ENCODE results near the gene CERS6.

CERS6 gene

DNA sequence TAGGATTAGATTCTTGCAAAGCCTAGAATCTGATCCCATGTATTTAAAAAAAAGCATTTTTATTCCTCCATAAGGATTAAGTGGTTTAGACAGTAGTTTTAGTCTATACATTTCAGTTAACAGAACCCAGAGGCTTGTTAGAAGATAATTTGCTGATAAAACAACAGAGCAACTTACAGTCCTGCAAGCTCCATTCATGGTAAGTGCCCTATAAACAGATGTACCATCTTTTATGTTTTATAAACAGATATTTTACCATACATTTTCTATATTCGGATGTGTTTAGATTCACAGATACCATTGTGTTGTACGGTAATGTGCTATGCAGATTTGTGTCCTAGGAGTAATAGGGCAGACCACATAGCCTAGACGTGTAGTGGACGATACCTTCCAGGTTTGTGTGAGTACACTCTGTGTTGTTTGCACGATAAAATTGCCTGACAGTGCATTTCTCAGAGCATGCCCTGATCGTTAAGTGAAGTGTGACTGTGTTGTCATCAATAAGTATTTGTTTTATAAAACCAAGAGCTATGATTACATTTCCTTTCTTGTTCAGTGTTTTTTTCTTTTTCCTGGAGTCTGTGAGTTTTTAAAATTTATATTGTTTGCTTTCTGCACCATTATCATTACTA, 54.2 kb downstream of the CERS6 start:
- no peaks in the 10 kb centered on the region for H3K27me3 ChIP-seq (ENCODE audit: control insufficient read depth in 3 of 3, insufficient read depth in 3 of 3, low read depth in 1 of 3, low read length in 3 of 3)
- H3K79me1 ChIP-seq (ENCODE audit: low read depth, low read length) = no peaks in the 10 kb centered on the region
- H3K9me3 ChIP-seq (replicated peaks in 1 of 2; ENCODE audit: control insufficient read depth in 2 of 2, insufficient read depth in 1 of 2, low read depth in 1 of 2, low read length in 2 of 2) = no peaks in the 10 kb centered on the region
- no peak overlapping the region for H4K91ac ChIP-seq (ENCODE audit: low read depth, low read length, poor library complexity)
- H3K27ac ChIP-seq (replicated peaks; ENCODE audit: low read length) = no peak overlapping the region
- no CpG with 5 or more reads among the region's 6 CpGs for WGBS, 2 donors (ENCODE audit: extremely low coverage in 2 of 2, insufficient read length in 2 of 2, insufficient replicate concordance in 1 of 2)
- H2AFZ ChIP-seq (ENCODE audit: low read length) = no peak overlapping the region
- no peak overlapping the region for H2BK120ac ChIP-seq (ENCODE audit: low read depth, low read length)
- no peak overlapping the region for H3K9ac ChIP-seq (ENCODE audit: low read depth, low read length, poor library complexity)
- H2BK5ac ChIP-seq (ENCODE audit: low read length) = no peak overlapping the region
- peaks cover 0 to 2% of the 10 kb centered on the region in 2 donors for H3K36me3 ChIP-seq (replicated peaks in 1 of 2; ENCODE audit: control insufficient read depth in 2 of 2, insufficient read depth in 2 of 2, low read length in 2 of 2)
- H3K23ac ChIP-seq (ENCODE audit: low read depth, low read length, poor library complexity) = no peak overlapping the region
- no peak overlapping the region for H3K14ac ChIP-seq (ENCODE audit: low read length)
- H3K4me2 ChIP-seq (ENCODE audit: insufficient read depth, low read length, poor library complexity, severe bottlenecking) = no peak overlapping the region
- peak overlapping the region; percentile 64 for H3K18ac ChIP-seq (ENCODE audit: low read length)
- peaks cover 7 to 11% of the 10 kb centered on the region in 2 donors for H3K4me1 ChIP-seq (ENCODE audit: control insufficient read depth in 2 of 2, insufficient read depth in 1 of 2, low read depth in 1 of 2, low read length in 2 of 2)
- no peak overlapping the region for H2BK15ac ChIP-seq (ENCODE audit: low read length)
- no peak overlapping the region for H2AK5ac ChIP-seq (ENCODE audit: low read depth, low read length)
- no peak overlapping the region for H4K8ac ChIP-seq (ENCODE audit: low read depth, low read length)
- H2BK12ac ChIP-seq (ENCODE audit: low read length) = no peak overlapping the region
- H3K4ac ChIP-seq (ENCODE audit: low read length) = no peak overlapping the region
- no peak for DNase-seq (ENCODE audit: low spot score)
- no peak overlapping the region for H3K4me3 ChIP-seq (ENCODE audit: low read length in 2 of 2)

DNA sequence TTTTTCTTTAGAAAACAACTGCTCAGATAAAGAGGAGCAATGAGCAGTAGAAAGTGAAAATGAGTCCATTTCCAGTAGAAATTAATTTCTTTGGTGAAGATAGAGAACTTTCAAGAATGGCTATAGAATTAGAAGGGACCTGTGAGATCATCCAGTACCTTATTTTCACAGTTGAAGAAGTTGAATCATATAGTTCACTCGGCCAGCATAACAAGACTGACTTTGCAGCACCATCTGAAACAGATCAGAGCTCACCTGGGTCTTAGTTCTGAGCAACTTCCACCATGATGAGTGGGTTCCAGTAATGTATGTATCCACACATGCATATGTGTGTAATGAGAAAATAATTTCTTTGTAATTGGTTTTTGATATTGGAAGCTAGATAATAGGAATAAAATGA, 58.6 kb downstream of the CERS6 start:
- Histone ChIP-seq H3K14ac (ENCODE audit: low read length) (no peak overlapping the region), H2BK12ac (ENCODE audit: low read length) (no peak overlapping the region), H3K9ac (ENCODE audit: low read depth, low read length, poor library complexity) (no peak overlapping the region)

DNA sequence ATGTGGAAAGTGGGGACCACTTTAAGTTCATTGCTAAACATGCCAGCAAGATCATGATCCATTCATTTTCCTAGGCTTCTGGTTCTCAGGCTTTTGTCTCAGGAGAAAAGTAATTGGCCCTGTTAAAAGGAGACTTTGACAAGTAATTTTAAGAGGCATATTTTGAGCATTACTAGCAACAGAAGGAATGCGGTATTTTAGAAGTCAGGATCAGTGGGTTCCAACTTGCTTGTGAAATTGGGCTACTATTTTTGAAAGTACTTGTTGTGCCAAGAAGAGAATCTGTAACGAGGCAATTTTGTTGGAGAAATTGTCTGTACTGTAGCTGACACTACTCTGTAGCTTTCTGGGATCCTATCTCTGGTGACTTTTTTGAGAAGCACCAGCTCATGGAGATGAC, 59.4 kb downstream of the CERS6 start:
- Histone ChIP-seq H3K9ac (ENCODE audit: low read depth, low read length, poor library complexity) (no peak overlapping the region), H2AFZ (ENCODE audit: low read length) (no peak overlapping the region), H2BK120ac (ENCODE audit: low read depth, low read length) (no peak overlapping the region), H3K27ac (replicated peaks; ENCODE audit: low read length) (no peak overlapping the region), H2BK12ac (ENCODE audit: low read length) (no peak overlapping the region), H3K14ac (ENCODE audit: low read length) (no peak overlapping the region), H4K91ac (ENCODE audit: low read depth, low read length, poor library complexity) (no peak overlapping the region), H3K79me1 (ENCODE audit: low read depth, low read length) (no peaks in the 10 kb centered on the region), H2AK5ac (ENCODE audit: low read depth, low read length) (no peak overlapping the region), H3K23ac (ENCODE audit: low read depth, low read length, poor library complexity) (no peak overlapping the region), H4K8ac (ENCODE audit: low read depth, low read length) (no peak overlapping the region), H3K4me2 (ENCODE audit: insufficient read depth, low read length, poor library complexity, severe bottlenecking) (no peak overlapping the region), H2BK15ac (ENCODE audit: low read length) (no peak overlapping the region), H3K4me3 (ENCODE audit: low read length in 2 of 2) (no peak overlapping the region), H3K27me3 (ENCODE audit: control insufficient read depth in 3 of 3, insufficient read depth in 3 of 3, low read depth in 1 of 3, low read length in 3 of 3) (no peaks in the 10 kb centered on the region), H3K4ac (ENCODE audit: low read length) (no peak overlapping the region), H3K36me3 (replicated peaks in 1 of 2; ENCODE audit: control insufficient read depth in 2 of 2, insufficient read depth in 2 of 2, low read length in 2 of 2) (no peaks in the 10 kb centered on the region), H3K9me3 (replicated peaks in 1 of 2; ENCODE audit: control insufficient read depth in 2 of 2, insufficient read depth in 1 of 2, low read depth in 1 of 2, low read length in 2 of 2) (no peaks in the 10 kb centered on the region), H3K18ac (ENCODE audit: low read length) (no peak overlapping the region), H3K4me1 (ENCODE audit: control insufficient read depth in 2 of 2, insufficient read depth in 1 of 2, low read depth in 1 of 2, low read length in 2 of 2) (peaks cover 8 to 14% of the 10 kb centered on the region in 2 donors), H2BK5ac (ENCODE audit: low read length) (no peak overlapping the region)
- no CpG with 5 or more reads among the region's 2 CpGs for WGBS, 2 donors (ENCODE audit: extremely low coverage in 2 of 2, insufficient read length in 2 of 2, insufficient replicate concordance in 1 of 2)
- DNase-seq (ENCODE audit: low spot score) = no peak

More for the DNA sequence above, 58.6 kb downstream of the CERS6 start:
- Histone ChIP-seq H3K4me2 (ENCODE audit: insufficient read depth, low read length, poor library complexity, severe bottlenecking) (no peak overlapping the region), H3K4ac (ENCODE audit: low read length) (no peak overlapping the region), H4K8ac (ENCODE audit: low read depth, low read length) (no peak overlapping the region), H3K27ac (replicated peaks; ENCODE audit: low read length) (no peak overlapping the region), H3K4me3 (ENCODE audit: low read length in 2 of 2) (no peak overlapping the region), H3K4me1 (ENCODE audit: control insufficient read depth in 2 of 2, insufficient read depth in 1 of 2, low read depth in 1 of 2, low read length in 2 of 2) (peaks cover 10 to 14% of the 10 kb centered on the region in 2 donors), H3K36me3 (replicated peaks in 1 of 2; ENCODE audit: control insufficient read depth in 2 of 2, insufficient read depth in 2 of 2, low read length in 2 of 2) (peaks cover 0 to 2% of the 10 kb centered on the region in 2 donors), H4K91ac (ENCODE audit: low read depth, low read length, poor library complexity) (no peak overlapping the region), H3K23ac (ENCODE audit: low read depth, low read length, poor library complexity) (no peak overlapping the region), H2BK120ac (ENCODE audit: low read depth, low read length) (no peak overlapping the region), H3K9me3 (replicated peaks in 1 of 2; ENCODE audit: control insufficient read depth in 2 of 2, insufficient read depth in 1 of 2, low read depth in 1 of 2, low read length in 2 of 2) (no peaks in the 10 kb centered on the region), H2BK15ac (ENCODE audit: low read length) (no peak overlapping the region), H3K18ac (ENCODE audit: low read length) (no peak overlapping the region), H3K27me3 (ENCODE audit: control insufficient read depth in 3 of 3, insufficient read depth in 3 of 3, low read depth in 1 of 3, low read length in 3 of 3) (no peaks in the 10 kb centered on the region), H2BK5ac (ENCODE audit: low read length) (no peak overlapping the region), H2AFZ (ENCODE audit: low read length) (no peak overlapping the region), H2AK5ac (ENCODE audit: low read depth, low read length) (no peak overlapping the region), H3K79me1 (ENCODE audit: low read depth, low read length) (no peaks in the 10 kb centered on the region)
- WGBS, 2 donors (ENCODE audit: extremely low coverage in 2 of 2, insufficient read length in 2 of 2, insufficient replicate concordance in 1 of 2) = no CpG with 5 or more reads among the region's 1 CpG
- DNase-seq (ENCODE audit: low spot score) = no peak

DNA sequence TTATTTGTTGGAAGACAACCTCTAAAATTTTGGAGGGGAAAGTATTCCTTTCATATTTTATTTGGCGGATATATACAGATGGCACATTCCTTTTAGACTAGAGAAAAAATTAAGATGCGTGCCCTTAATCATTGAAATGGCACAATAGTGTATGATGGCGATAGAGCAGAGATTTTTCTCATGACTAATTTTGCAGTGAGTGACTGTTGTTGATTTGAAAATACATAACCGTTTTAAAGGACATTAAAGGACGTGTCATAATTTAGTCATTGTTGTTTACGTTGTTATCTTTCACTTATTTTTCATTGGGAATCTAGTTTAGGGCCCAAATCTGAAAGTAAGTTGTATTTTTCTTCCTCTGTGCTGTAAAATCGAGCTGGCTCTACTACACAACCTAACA, 61.7 kb downstream of the CERS6 start:
- H2BK15ac ChIP-seq (ENCODE audit: low read length) = no peak overlapping the region
- no peak overlapping the region for H2AFZ ChIP-seq (ENCODE audit: low read length)
- H3K4me1 ChIP-seq (ENCODE audit: control insufficient read depth in 2 of 2, insufficient read depth in 1 of 2, low read depth in 1 of 2, low read length in 2 of 2) = peaks cover 8 to 21% of the 10 kb centered on the region in 2 donors
- DNase-seq (ENCODE audit: low spot score) = no peak
- H3K9me3 ChIP-seq (replicated peaks in 1 of 2; ENCODE audit: control insufficient read depth in 2 of 2, insufficient read depth in 1 of 2, low read depth in 1 of 2, low read length in 2 of 2) = no peaks in the 10 kb centered on the region
- H3K23ac ChIP-seq (ENCODE audit: low read depth, low read length, poor library complexity) = no peak overlapping the region
- H2AK5ac ChIP-seq (ENCODE audit: low read depth, low read length) = no peak overlapping the region
- H3K14ac ChIP-seq (ENCODE audit: low read length) = no peak overlapping the region
- H3K4ac ChIP-seq (ENCODE audit: low read length) = no peak overlapping the region
- no peak overlapping the region for H3K4me3 ChIP-seq (ENCODE audit: low read length in 2 of 2)
- H3K18ac ChIP-seq (ENCODE audit: low read length) = no peak overlapping the region
- H3K79me1 ChIP-seq (ENCODE audit: low read depth, low read length) = no peaks in the 10 kb centered on the region
- no peak overlapping the region for H2BK120ac ChIP-seq (ENCODE audit: low read depth, low read length)
- no peaks in the 10 kb centered on the region for H3K36me3 ChIP-seq (replicated peaks in 1 of 2; ENCODE audit: control insufficient read depth in 2 of 2, insufficient read depth in 2 of 2, low read length in 2 of 2)
- no peak overlapping the region for H3K27ac ChIP-seq (replicated peaks; ENCODE audit: low read length)
- no peaks in the 10 kb centered on the region for H3K27me3 ChIP-seq (ENCODE audit: control insufficient read depth in 3 of 3, insufficient read depth in 3 of 3, low read depth in 1 of 3, low read length in 3 of 3)
- H2BK5ac ChIP-seq (ENCODE audit: low read length) = no peak overlapping the region
- no peak overlapping the region for H4K8ac ChIP-seq (ENCODE audit: low read depth, low read length)
- H2BK12ac ChIP-seq (ENCODE audit: low read length) = no peak overlapping the region
- no CpG with 5 or more reads among the region's 7 CpGs for WGBS, 2 donors (ENCODE audit: extremely low coverage in 2 of 2, insufficient read length in 2 of 2, insufficient replicate concordance in 1 of 2)
- H3K9ac ChIP-seq (ENCODE audit: low read depth, low read length, poor library complexity) = no peak overlapping the region
- H4K91ac ChIP-seq (ENCODE audit: low read depth, low read length, poor library complexity) = no peak overlapping the region
- H3K4me2 ChIP-seq (ENCODE audit: insufficient read depth, low read length, poor library complexity, severe bottlenecking) = no peak overlapping the region

Measured in neuronal stem cell (in vitro differentiated cells).